HL-60 (cell line): ENCODE data around the gene MKKS.
"Not testable (repeated sequence)": the region's sequence is repeated elsewhere in the genome, so short reads cannot be mapped to it uniquely, and the experiment has no call there.

ENCODE experiments used
- SPI1 ChIP-seq: IDR thresholded peaks from 2 replicates; pipeline ENCODE4 v1.6.1; 2012; ENCODE audit warnings: low read depth, mild to moderate bottlenecking, borderline replicate concordance
- TF ChIP-seq, protein P1 (sequence below): IDR thresholded peaks from one replicate; pipeline ENCODE4 v1.5.1; 2011; ENCODE audit warnings: low read length, control low read depth, inconsistent platforms; ENCODE audit not compliant: insufficient read depth

DNA sequence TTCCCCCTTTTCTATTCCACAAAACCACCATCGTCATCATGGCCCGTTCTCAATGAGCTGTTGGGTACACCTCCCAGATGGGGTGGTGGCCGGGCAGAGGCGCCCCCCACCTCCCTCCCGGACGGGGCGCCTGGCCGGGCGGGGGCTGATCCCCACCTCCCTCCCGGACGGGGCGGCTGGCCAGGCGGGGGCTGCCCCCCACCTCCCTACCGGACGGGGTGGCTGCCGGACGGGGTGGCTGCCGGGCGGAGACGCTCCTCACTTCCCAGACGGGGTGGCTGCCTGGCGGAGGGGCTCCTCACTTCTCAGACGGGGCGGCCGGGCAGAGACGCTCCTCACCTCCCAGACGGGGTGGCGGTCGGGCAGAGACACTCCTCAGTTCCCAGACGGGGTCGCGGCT is 39.3 kb downstream of the MKKS start:
- not testable (repeated sequence) for TF ChIP-seq SPI1
- TF ChIP-seq, protein P1, sequence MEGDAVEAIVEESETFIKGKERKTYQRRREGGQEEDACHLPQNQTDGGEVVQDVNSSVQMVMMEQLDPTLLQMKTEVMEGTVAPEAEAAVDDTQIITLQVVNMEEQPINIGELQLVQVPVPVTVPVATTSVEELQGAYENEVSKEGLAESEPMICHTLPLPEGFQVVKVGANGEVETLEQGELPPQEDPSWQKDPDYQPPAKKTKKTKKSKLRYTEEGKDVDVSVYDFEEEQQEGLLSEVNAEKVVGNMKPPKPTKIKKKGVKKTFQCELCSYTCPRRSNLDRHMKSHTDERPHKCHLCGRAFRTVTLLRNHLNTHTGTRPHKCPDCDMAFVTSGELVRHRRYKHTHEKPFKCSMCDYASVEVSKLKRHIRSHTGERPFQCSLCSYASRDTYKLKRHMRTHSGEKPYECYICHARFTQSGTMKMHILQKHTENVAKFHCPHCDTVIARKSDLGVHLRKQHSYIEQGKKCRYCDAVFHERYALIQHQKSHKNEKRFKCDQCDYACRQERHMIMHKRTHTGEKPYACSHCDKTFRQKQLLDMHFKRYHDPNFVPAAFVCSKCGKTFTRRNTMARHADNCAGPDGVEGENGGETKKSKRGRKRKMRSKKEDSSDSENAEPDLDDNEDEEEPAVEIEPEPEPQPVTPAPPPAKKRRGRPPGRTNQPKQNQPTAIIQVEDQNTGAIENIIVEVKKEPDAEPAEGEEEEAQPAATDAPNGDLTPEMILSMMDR, result not testable (repeated sequence)
